NB4 (cell line): ENCODE measurements around the gene DSTYK.

Source experiments
- DNase-seq: peaks from one replicate; pipeline ENCODE4 v3.0.0; 2010; ENCODE audit warnings: low read depth
- H3K4me3 ChIP-seq: one replicate; pipeline ENCODE4 v1.5.1; 2011; ENCODE audit warnings: mild to moderate bottlenecking, low read depth, low read length, moderate library complexity
- MYC ChIP-seq: IDR thresholded peaks from 2 replicates; pipeline ENCODE4 v1.6.1; 2011; ENCODE audit warnings: low read depth, low read length
- POLR2A ChIP-seq: IDR thresholded peaks from 2 replicates; pipeline ENCODE4 v1.6.1; 2011; ENCODE audit warnings: mild to moderate bottlenecking; ENCODE audit not compliant: insufficient read length; ENCODE audit errors: extremely low read depth
- TF ChIP-seq, protein P1 (sequence below): IDR thresholded peaks from one replicate; pipeline ENCODE4 v1.5.1; 2012; ENCODE audit warnings: low read depth, low read length
- TF ChIP-seq, protein P2 (sequence below): IDR thresholded peaks from 2 replicates; pipeline ENCODE4 v1.6.1; 2011; ENCODE audit warnings: low read depth, low read length

The DSTYK gene

DNA sequence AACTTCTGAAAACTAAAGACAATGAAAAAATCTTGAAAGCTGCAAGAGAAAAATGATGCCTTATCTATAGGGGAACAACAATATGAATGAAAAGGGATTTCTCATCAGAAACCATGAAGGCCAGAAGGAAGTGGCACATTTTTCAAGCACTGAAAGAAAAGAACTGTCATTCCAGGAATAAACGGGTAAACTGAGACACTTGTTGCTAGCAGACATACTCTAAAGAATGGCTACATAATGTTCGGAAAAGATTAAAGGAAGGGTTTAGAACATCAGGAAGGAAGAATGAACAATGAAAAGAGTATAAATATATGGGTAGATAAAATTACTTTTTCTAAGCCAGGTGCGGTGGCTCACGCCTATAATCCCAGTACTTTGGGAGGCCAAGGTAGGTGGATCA lies 104.2 kb downstream of the DSTYK start:
- no peak overlapping the region for H3K4me3 ChIP-seq
- DNase-seq = no peak
- TF ChIP-seq, protein P1, sequence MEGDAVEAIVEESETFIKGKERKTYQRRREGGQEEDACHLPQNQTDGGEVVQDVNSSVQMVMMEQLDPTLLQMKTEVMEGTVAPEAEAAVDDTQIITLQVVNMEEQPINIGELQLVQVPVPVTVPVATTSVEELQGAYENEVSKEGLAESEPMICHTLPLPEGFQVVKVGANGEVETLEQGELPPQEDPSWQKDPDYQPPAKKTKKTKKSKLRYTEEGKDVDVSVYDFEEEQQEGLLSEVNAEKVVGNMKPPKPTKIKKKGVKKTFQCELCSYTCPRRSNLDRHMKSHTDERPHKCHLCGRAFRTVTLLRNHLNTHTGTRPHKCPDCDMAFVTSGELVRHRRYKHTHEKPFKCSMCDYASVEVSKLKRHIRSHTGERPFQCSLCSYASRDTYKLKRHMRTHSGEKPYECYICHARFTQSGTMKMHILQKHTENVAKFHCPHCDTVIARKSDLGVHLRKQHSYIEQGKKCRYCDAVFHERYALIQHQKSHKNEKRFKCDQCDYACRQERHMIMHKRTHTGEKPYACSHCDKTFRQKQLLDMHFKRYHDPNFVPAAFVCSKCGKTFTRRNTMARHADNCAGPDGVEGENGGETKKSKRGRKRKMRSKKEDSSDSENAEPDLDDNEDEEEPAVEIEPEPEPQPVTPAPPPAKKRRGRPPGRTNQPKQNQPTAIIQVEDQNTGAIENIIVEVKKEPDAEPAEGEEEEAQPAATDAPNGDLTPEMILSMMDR = no peak
- TF ChIP-seq, protein P2, sequence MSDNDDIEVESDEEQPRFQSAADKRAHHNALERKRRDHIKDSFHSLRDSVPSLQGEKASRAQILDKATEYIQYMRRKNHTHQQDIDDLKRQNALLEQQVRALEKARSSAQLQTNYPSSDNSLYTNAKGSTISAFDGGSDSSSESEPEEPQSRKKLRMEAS = no peak
- no peak for TF ChIP-seq POLR2A
- no peak for TF ChIP-seq MYC

DNA sequence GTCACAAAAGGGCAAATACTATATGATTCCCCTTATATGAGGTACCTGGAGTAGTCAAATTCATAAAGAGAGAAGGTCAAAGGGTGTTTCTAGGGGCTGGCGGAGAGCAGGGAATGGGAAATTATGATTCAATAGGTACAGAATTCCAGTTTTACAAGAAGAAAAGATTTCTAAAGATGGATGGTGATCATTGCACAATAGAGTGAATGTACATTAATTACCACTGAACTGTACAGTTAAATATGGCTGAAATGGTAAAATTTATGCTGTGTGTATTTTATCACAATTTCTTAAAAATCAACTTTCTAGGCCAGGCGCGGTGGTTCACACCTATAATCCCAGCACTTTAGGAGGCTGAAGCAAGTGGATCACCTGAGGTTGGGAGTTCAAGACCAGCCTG lies 109.1 kb downstream of the DSTYK start:
- TF ChIP-seq, protein P2 = no peak
- TF ChIP-seq MYC (no peak), POLR2A (no peak)
- TF ChIP-seq, protein P1 = no peak
- no peak overlapping the region for H3K4me3 ChIP-seq
- no peak for DNase-seq

DNA sequence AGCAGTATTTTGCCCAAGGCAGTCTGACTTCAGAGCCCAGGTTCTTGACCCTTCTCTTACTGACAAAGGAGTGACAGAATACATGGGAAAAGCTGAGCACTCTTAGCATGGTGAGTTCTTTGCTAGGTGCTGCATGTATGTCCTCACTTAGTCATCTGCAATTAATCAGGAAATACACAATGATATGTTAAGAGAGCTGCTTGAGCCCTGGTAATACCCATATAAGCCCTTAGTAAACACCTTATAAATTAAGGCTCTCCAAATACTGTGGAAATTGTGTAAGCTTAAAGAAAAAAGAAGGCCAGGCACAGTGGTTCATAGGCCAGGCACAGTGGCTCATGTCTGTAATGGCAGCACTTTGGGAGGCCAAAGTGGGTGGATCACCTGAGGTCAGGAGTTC lies 113.3 kb downstream of the DSTYK start:
- H3K4me3 ChIP-seq = no peak overlapping the region
- no peak for TF ChIP-seq MYC
- TF ChIP-seq, protein P1 = no peak
- TF ChIP-seq POLR2A = no peak
- no peak for DNase-seq

DNA sequence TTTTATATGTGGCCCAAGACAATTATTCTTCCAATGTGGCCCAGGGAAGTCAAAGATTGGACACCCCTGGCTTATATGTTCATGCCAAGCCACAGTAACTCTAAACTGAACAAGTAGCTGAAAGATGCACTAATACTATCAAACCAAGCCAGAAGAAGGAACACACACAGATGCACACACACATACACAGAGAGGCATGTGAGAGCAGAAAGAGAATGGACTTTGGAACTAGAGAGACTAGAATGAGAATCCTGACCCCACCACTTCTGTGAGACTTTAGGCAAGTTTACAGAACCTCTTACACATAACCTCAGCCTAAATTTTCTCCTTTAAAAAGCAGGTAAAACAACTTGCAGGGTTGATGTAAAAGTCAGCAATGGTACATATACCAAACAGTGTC lies 116.1 kb downstream of the DSTYK start:
- H3K4me3 ChIP-seq = no peak overlapping the region
- DNase-seq = no peak

More for the DNA sequence above, 116.1 kb downstream of the DSTYK start:
- TF ChIP-seq, protein P1 = no peak
- TF ChIP-seq MYC (no peak), POLR2A (no peak)
- TF ChIP-seq, protein P2 = no peak
